ENCODE measurements around the gene KIDINS220.

Gene KIDINS220

DNA sequence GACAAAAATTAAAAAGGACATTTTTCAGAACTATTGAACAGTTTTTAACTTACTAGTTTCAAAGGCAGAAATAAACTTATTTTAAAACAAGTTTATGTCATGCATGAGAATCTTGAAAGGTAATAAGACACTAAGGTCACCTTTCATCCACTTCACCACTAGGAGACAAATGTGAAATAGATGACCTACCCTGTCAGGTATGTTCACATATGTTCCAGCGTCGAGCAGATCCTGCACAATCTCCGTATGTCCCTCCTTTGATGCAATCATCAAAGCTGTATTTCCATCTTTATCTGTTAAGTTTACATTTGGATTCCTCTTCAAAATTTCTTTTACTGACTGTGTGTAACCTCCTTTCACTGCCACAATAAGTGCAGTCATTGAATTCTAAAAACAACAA is 34.7 kb downstream of the KIDINS220 start:
- no peak for DNase-seq

DNA sequence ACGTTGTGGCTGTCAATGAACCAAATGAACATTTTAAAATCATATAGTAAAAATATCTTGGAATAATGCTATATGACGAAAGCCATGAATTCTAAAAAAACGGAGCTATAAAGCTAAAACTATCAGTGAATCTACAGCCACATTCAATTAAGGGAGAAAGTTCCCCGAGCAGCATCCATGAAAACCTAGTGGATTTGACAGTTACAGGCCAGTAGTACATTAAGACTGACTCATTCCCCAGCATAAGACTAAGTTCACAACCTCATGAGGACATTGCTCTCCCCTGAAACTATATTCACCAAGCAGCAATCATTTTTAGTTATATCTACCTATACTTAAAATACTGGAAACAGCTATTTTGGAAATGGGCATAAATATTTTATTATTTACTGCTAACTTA is 36.6 kb downstream of the KIDINS220 start:
- no peak for DNase-seq

DNA sequence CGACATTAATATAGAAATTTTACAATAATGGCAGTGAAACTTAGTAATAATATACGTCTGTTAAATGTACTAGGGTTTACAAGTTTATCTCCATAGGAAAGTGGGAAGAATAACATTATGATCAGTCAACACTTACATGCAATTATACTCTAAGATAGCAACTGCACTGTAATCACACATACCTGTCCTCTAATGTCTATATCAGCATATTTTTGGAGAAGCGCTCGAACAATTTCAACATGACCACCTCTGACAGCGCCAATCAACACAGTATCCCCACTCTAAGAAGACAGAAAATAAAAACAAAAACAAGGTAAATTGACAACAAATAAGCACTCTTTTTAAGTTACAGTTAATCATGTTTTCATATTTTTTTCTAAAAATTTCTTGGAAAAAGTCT is 37.2 kb downstream of the KIDINS220 start:
- no peak for DNase-seq

DNA sequence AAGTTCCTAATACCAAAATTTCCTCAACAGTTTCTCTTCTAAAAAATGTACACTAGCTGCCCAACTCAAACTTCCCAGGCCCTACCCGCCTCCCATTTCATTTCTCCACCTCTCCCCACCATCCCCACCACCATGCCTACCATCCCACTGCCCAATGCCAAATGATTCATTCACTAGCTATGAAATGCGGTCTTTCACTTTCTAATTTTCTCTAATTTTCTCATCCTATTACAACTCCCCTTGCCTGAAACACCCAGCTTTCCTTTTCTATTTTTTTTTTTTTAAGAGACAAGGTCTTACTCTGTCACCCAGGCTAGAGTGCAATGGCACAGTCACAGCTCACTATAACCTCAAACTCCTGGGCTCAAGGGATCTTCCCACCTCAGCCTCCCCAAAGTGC is 38.4 kb downstream of the KIDINS220 start:
- no peak for DNase-seq

DNA sequence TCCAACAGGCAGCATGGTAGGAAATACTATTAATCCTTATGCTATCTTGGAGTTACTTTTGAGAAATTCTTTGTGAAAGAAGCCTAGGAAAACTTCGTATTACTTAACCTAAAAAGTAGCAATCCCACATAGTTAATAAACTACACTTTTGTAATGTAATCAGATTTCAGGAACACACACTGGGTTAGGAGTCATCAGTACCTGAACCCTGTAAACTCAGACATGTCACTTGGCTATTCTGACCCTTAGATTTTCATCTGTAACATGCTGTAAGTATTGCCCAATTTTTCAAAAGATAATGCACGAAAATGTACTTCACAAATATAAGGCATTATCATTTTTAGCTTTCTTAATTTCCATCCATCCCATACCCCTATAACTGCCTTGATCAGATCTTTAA is 39.0 kb downstream of the KIDINS220 start:
- DNase-seq, result no peak

DNA sequence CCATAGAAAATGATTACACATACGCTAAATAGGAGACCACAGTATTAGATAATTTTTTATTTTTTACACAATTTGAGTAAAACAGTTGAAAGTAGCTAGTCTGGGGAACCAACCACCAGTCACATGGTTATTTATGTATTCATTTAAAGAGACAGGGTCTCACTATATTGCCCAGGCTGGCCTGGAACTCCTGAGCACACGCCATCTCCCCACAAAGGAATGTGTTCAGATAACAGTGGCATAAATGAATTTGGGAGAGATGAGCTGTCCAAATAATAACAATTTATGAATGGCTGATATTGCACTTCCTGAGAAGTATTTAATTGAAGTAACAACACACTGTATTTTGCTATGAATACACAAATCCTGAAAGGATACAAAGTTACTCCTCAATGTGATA is 39.7 kb downstream of the KIDINS220 start:
- no peak for DNase-seq

DNA sequence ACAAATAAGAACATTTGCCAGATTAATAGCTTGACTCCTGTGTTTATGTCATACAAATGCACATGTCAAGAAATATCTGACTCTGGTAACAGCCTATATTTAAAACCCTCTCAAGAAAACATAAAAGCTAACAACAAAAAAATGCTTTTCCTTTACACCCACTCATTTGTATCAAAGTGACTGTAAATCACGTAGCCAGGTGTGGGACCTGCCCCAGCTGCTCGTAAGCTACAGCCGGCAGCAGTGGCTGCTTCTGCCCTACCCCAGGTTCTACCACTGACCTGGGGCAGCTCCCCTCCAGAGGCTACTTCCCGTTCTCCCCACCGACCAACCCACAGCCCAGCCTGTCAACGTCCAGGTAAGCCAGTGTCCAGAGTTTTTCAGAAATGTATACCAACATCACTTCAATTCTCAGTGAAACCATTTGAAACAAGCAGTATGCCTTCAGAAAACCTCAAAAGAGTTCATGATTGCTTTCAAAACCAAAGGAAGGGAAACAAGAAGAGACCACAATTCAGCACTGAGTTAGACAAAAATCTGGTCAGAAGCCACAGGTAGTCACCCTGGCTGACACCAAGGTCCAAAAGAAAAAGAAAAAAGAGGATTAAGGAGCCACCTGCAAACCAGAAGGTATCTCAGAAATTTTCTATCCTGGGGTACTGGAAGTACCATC is 40.4 kb downstream of the KIDINS220 start:
- DNase-seq, result no peak

DNA sequence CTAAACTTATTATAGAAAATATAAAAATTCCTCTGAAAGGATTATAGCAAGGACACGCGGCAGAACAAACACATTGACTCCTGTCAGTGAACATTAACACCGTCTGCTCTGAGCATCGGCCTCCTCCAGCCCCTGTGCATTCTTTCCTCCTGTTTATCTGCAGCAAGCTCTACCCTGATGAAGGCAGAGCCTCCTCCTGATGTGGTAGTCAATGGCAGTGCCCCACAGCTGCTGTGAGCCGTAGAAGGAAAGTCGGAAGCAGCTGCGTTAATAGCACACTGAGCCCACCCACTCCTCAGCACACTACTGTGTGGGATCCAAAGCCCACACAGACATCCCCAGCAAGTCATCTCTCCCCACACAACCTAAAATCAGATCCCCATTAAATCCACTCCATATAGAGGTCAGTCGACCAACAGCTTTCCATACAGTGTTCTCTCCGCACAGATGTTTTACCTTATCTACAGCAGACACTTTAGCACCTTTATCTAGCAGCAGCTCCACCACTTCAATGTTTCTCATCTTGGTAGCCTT is 41.0 kb downstream of the KIDINS220 start:
- DNase-seq, result no peak

DNA sequence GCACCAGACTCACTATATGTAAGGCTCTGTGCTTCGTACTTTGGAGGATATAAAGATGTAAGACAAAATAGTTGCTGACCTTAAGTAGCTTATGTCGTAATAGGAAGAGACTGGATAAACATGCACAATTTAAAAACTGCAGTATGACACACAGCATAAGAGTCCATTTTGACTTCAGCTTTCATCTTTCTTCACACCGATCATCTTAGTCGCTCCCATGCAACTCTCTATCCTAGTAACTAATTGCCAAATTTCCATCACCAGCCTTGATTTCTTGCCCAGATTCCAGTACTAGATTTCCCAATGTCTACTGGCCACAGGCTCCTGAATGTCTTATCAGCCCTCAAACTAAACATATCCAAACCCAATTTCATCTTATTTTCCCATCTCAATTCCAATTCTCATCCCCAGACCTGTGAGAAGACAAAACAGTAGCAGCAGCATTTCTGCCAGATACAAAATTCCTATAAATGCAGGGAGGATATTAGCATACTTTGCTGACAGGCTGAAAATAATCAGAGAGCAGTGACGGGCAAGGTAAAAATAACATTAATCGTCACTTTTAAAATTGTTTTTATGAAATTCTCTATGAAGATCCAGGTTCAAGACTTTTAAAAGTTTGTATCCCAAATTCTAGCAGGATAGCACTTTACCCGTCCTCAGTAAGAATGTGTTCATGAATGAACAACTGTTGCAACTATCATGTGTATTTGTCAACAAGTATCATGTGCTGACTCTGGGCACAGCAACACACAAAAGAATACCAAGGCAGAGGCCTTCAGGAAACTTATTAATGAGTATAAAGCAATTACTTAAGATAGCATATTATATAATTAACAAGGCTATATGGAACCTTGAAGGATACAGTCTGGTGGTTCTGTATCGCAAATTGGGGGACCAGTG is 42.2 kb downstream of the KIDINS220 start:
- DNase-seq, result no peak

DNA sequence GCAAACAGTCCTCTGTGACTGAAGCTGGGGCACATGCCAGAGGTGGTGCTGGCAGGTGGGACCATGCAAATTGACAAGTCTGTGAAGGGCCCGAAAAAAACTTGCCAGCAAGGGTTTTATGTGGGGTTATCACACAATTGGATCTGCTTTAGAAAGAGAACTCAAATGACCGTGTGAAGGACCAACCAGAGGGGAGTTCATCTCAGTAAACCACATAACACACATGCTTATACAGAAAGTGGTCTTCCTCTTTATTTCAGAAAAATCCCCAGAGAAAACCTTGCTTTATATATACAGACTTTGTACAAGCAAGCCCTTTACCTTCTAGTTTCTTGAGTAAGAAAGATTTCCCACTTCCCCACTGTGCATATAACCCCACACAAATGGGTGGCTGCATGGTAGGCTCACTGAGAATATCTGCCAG is 46.7 kb downstream of the KIDINS220 start:
- DNase-seq, result no peak

DNA sequence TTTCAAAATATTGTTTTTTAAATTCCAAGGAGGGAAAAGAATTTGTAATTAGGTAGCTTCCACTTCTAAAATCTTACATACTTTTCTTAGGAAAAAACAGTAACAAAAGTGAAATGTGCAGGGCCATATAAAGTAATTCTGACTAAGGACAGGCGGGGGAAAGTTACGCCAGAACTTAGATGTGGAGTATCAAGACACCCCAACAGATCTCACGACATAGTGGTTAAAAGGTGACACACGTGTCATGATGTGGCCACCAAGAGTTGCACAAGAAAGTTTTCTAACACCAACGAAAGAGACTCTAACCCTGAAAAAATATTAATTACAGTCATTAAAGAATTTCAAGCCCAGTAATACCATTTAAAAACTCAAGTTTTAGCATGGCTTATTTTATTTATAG is 51.0 kb downstream of the KIDINS220 start:
- DNase-seq, result no peak

DNA sequence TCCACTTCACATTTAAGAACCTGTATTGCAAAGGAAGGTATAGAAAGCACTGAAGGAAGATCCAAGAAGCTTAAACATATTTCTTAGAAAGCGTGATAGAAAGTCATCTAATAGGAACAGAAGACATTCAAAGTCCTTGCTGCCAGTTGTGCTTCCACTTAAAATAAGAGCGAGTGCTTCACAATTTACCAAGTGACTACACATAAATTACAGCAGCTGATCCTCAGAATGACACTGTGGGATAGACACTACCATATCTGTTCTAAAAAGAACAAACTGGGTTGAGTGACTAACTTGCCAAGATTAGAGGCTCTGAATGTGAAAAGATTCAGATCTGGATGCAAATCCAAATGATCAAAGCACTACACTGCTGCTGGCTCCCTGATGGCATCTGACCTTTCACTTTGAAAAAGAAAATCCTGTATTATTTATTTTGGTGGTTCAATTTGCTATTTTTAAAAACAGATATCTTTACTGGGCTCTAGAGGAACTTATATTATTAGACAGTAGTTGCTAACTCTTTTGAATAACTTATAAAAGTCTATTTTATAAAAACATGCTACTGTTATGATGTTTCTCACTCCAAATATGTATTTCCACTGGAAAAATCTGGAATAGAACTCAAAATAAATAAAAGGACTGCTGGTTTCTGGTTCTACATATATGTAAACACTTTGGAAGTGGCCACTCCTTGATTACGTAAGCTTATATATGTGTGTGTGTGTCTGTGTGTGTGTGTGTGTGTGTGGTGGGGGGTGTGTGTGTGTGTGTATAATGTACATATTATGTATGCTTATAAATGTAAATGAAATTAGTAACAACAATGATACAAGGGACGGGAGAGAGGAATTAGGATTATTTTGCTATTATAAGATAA is 57.4 kb downstream of the KIDINS220 start:
- no peak for DNase-seq

DNA sequence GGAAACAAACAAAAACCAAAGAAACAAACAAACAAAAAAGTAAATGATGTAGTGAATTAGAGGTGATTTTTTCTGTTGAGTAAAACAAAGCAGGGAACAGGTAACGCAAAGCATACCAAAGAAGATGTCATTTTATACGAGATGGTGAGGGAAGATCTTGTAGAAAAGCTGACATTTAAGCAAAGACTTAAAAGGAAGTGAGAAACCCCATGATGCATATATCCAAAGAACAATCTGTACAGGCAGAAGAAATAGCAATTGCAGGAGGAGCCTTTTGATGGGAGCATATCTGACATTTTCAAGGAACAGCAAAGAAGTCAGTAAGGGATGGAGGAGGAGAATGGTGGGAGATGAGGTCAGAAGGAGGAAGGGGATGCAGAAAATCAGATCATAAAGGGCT is 63.0 kb downstream of the KIDINS220 start:
- DNase-seq, result no peak

DNA sequence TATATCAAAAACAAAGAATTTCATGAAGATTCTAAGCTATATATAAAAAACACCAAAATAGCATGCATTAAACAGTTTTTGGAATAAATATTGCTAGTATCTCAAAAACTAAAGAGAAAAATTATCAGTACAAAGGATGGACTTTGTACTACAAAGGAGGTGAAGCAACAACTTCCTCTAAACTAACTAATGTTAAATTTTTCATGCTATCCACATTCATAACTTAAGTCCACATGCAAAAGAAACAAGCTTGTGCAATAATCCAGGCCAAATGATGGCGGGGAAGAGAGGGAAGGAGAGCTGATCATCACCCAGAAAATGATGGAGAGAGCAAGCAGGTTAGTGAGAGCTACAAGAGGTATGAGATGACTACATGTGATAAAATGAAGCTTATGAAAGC is 70.1 kb downstream of the KIDINS220 start:
- DNase-seq, result no peak

DNA sequence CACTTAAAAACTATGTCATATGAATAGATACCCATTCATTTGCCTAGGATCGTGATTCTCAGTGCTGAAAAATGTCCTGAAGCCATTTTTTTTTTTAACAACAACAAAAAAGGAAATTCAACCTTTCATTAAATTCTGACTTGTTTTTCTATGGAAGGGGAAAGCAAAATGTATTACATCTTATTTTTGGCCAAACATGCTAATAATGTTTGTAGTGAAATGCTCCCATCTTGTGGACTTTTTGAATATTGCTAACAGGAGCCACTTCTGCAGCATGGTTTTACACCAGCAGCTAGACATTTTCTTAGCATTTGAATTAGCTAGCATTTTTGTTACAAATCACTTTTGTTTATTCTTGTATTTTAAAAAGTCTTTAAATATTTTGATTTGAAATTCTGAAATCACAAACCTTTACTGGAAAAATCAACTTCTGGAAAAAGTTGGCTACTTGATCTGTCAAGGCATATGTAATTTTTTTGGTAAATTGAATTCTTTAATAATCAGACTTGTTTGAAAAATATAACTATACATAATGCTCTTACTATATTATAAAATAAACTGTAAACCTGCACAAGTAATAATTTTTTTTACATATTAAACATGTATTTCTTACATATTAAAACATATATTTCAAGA is 75.8 kb downstream of the KIDINS220 start:
- peak in 1 of 2 donors; percentile 25 for DNase-seq

DNA sequence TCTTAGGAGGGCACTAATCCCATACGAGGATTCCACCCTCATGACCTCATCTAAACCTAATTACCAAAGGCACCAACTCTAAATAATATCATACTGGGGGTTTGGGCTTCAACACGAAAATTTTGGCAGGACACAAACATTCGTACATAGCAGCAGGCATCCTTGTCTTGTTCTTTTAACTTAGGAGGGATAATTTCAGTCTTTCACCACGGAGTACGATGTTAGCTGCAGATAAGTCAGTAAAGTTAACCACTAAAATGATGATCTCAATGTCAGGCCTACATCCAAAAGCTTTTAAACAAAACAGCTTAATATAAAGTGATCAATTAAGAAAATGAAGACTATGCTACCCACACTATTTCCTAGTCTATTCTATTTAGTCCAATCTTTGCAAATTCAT is 80.7 kb downstream of the KIDINS220 start:
- DNase-seq, result no peak

DNA sequence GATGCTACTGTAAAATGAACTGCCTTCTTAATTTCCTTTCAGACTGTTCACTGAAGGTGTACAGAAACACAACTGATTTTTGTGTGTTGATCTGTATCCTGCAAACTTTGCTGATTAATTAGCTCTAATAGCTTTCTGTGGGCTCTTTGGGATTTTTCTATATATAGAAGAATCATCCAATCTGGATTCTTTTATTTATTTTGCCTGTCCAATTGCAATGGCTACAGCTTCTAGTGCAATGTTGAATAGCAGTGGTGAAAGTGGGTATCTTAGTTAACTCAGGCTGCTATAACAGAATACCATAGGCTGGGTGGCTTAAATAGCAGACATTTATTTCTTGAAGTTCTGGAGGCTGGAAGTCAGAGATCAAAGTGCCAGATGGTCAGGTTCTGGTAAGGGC is 81.2 kb downstream of the KIDINS220 start:
- DNase-seq, result no peak

DNA sequence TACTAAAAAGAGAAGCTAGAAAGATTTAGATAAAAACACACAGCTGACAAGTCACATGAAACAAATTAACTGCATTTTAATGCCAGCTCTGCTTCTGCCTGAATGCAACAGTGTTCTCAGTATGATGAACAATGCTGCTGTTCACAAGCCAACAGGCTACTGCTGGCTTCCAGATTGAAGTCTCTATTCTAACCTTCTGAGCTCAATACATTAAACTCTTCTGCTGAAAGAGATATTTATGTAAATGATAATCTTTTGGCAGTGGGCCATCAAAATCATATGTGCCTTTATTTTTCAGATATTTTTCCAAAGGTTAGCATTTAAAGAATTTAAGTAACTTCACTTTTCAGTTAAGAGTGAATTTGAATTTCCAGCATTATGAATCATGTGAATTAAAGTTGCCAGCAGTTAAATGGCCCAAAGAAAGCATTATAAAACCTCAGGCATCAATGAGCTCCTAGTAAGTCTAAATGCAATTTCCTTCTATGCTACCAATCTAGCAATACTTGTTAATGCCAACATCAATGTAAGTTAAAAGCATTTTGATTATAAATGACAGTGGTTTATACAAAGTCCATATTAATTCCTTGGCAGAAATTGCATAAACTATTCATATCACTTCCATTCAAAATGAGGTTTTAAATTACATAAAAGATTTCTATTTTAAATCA is 83.2 kb downstream of the KIDINS220 start:
- no peak for DNase-seq

DNA sequence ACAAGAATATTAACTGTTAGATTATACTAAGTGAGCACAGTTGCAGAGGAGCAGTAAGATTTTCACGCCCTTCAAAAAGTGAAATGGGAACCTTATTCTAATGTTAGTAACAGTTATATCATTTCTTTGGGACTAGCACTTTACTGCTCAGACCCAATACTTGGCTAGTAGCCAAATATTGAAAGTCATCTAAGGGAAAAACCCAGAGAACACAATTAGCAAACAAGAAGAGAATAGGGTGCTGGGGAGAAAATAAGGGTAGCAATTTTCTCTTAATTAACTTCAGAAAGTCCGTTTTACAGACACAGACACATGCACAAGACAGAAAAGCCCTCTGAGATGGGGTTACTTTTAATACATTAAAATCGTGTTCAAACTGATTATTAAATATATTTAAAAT is 83.8 kb downstream of the KIDINS220 start:
- DNase-seq, result no peak

DNA sequence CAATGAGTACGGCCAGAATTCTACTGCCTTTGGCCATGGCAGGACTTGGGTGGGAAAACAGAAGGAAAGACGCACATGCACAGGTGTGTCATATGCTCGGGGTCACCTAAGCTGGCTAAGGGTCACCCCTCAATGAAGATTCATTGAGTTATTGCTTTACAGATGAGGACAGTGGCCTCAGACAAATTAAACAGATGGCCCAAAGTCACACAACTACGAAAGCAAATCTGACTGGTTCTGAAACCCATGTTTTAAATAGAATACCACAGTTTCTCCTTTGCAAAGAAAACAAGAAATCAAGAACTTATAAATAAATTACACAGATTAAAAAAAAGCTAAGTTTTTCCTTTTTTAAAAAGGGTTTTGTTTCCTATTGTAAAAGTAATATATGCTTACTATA is 85.0 kb downstream of the KIDINS220 start:
- no peak for DNase-seq

DNA sequence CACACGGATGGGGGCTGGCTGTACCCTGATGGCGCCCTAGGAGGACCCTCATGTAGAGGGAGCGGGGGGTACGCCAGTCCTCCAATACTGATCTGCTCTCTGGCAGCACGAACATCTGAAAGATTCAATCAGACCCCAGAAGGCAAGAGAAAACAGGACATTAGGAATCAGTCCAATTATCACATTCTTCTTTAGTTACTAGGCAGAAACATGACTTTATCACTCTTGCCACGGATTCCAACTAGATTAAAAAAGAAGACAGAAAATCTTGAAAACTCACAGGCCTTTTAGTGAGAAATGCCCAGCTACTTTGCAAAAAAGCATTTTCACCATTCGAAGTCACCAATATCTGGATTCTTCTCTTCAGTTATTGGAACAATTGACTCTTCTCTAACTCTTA is 87.2 kb downstream of the KIDINS220 start:
- DNase-seq, result no peak

DNA sequence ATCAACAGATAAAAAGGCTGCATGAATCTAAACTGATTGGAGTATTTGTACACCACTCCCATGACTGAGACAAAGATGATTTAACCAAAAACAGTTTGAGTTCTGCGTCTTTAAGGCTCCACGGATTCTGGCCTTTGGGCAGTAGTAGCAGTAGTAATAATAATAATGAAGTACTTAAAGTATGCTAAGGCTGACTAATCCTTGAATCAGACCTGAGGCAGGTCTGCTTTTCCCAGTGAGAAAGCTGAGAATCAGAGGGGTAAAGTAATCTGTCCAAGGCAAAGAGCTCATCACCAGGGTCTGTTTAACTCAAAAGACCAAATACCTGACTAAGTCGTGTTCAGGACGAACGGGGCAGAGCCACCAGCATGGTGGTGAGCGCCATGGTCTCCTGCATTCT is 94.2 kb downstream of the KIDINS220 start:
- no peak for DNase-seq
